Stimulated activated CD4-positive, alpha-beta T cell treated with anti-CD3 and anti-CD28 coated beads, Interleukin-12 subunit alpha, Interleukin-12 subunit beta, amount 100 ng/mL, for 48 hours (primary cell): ENCODE measurements around the gene NT5DC1.

Experiments
- DNase-seq, 3 donors: peaks; one replicate each; pipeline ENCODE4 v3.0.0-alpha.2; 2020; ENCODE audit warnings: low read depth in 2 of 3, low spot score in 1 of 3

Gene NT5DC1

GRCh38 chr6:116189472-116189871 lies 88.8 kb downstream of the NT5DC1 start:
- DNase-seq: no peak

- no peak for DNase-seq
Measured at GRCh38 chr6:116190550-116190949, 89.9 kb downstream of the NT5DC1 start.

DNA sequence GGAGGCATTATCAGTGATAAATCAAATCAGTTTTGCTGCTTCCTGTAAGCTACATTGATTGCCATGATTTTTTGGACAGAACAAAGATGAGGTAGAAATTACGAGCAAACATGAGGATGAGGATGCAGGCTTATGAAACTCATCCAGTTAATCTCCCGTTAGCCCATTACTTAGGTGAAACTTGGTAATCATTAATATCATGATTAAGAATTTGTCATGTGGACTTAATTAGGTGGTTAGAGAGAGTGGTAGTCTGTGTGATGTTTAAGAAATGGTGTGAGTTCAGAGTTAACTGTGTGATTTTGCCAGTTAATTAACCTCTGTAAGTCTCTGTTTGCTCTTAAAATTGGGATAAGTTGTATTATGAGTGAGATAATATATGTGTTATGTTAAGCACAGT lies 91.2 kb downstream of the NT5DC1 start:
- no peak for DNase-seq

GRCh38 chr6:116192786-116193185 lies 92.1 kb downstream of the NT5DC1 start:
- DNase-seq: no peak

DNA sequence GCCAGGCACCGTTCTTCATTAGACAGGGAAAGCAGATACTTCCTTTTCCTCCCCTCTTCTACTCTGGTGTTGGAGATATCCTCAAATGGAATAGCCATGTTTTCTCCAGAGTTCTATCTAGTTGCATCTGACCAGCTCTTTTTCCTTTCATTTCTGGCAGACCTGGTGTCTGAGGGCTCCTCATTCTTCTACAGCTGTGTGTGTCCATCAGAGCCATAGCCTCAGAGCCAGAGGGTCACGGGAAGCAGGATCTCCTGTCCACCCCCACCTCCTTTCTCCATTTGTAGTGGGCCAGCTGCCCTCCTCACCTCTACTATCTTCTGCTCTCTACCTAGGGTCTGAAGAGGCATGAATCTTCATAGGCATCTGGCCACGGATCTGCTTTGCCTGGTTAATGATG lies 96.2 kb downstream of the NT5DC1 start:
- DNase-seq: no peak

DNA sequence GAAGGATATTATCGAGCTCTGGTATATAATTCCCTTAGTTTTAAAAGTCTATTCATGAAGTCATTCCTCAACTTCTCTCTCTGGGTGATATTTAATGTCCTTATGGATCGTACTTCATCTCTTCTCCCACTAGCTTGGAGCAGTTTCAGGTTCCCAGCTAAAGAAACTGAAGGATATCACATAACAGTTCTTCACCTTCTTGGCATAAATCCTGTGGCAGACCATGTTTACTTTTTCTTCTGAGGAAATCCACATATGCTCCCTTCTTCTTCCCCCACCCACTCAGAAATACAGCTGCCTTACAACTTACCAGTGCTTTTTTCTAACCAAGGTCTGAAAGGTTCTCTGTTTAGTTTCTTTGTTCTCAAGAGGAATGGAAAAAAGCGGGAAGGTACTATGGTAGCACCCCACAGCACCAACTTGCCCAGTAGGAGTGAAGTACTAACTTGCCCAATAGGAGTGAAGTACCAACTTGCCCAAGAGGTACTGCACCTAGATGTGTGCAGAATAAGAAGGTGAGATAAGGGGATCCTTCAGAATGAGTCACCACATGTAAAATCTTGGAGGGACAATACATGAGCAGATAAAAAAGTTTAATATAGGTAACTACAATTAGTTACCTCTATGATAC lies 100.1 kb downstream of the NT5DC1 start:
- DNase-seq: no peak

DNA sequence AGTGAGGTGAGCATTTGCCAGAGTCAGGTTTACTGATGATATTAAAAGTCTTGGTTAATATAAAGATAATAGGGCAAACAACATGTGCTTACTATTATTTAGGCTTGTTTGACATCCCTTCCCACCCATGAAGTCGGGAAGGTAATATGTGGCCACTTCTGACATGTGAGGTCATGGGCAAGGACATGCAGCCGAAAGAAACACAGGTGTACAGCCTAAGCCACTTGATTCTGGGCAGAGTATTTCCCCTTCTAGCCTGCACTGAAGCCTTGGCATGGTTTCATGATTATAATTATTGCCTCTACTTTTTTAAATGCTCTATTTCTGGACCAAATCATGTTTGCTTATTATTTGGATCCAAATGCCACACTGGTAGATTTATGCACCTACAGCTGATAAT lies 100.9 kb downstream of the NT5DC1 start:
- no peak for DNase-seq

DNA sequence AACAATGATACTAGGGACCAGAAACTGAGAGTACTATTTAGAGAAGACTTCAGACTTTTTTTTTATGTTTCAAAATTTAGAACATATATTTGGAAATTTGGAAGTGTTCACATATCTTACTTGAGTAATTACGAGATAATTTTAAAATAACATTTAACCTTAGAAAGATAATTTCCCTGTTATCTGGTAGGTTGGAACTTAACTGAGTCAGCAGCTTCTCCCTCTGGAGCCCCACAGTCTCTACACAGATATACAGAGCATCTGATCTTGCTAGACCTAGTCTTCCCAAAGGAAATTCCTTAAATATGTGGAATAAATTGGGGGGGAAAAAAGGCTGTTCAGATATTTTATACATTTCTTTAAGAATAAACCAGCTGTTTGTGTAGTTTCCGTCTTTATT lies 104.6 kb downstream of the NT5DC1 start:
- no peak for DNase-seq

- DNase-seq: no peak
Measured at GRCh38 chr6:116206231-116206903, 105.7 kb downstream of the NT5DC1 start.

GRCh38 chr6:116208056-116208785 lies 107.6 kb downstream of the NT5DC1 start:
- DNase-seq: no peak

DNA sequence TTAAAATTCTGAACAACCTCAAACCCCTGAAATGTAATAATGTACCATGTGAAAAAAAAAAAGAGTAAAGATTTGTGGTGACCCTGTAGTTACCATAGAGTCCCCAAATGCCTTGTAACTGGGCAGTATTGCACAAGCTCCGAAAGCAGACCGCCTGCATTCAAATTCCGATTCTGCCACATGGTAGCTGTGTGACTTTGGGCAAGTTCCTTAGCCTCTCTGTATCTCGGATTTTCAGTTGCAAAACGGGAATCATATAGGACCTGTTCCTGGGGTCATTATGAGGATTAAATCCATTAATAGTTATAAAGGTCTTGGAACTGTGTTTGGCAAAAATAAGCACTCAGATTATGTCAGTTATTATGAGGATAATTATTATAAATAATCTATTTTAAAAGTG lies 109.7 kb downstream of the NT5DC1 start:
- no peak for DNase-seq

DNA sequence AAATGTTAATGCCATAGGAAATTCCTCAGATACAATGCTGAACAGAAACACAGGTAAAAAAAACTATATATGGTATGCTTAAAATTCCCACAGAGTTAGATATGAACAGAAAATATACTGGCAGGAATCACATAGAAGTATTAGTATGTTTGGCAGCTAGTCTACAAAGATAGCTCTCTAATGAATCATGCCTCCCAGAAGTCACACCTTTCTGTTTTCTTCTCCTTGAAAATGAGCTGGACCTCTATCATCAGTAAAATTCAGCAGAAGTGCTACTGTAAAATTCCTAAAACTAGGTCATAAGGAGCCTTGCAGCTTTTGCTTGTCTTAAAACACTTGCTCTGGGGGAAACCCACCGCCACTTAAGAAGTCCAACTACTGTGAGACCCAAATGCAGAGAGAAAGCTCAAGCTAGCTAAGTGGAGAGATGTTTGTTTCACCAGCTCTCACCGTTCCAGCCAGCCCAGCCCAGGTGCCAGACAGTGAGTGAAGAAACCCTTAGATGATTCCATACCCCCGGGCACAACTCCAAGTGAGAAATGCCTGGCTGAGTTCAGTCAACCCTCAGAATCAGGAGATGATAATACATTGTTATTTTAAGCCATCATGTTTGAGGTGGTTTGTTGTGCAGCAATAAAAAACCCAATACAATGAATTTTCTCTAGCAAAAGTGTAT lies 110.2 kb downstream of the NT5DC1 start:
- no peak for DNase-seq

DNA sequence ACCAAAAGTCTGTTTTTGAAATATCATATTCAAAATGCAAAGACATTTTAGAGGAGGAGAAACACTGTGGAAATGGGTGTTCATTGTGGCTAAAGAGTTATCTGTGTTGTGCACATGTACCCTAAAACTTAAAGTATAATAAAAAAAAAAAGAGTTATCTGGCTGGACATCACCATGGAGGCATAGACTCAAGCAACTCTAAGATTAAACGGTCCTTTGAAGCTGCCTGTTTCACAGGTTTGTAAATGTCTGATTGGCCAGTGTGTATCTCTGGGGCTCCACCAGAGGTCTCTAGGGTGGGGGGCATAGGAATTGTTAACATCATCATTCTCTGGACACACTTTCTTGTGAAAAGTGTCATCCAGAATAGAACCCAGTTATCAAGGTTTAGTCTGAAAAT lies 114.0 kb downstream of the NT5DC1 start:
- no peak for DNase-seq

DNA sequence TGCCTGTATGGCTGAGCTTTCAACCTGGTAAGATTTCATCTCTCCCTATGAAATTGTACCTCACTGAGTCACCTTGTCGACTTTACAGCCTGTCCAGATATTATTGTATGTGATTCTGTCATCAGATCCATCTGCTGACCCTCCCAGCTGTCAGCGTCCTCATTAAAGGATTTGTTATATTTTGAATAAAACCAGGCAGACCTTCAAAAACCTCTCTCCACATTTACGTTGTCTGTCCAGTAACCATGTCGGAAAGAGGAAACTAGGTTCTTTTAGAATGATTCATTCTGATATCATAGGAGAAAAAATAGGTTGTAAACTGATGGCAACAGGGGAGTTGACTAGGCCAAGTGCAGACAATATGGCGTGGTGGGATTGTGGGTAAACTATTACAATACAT lies 114.8 kb downstream of the NT5DC1 start:
- no peak for DNase-seq

- DNase-seq: no peak
Measured at GRCh38 chr6:116217069-116217468, 116.4 kb downstream of the NT5DC1 start.

- no peak for DNase-seq
Measured at GRCh38 chr6:116218172-116218633, 117.5 kb downstream of the NT5DC1 start.

- DNase-seq: no peak
Measured at GRCh38 chr6:116218866-116219265, 118.2 kb downstream of the NT5DC1 start.

GRCh38 chr6:116221067-116221466 lies 120.4 kb downstream of the NT5DC1 start:
- no peak for DNase-seq

DNA sequence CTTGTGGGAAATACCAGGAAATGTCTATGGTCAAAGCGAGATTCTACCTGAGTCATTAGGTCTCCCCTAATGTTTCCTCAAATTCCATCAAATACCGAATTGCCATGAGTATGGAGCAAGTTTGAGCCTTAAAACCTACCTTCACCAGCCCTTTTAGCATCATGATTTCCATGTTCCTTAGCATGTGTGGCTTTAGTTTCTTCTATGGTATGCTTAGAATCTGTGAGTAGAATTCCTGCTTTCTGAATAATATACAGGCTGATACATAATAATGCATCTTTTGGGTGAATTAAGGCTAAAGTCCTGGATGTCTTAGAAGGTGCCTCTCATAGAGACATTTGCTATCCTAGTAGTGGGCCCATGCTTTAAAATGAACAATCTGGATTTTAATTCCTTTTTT lies 121.3 kb downstream of the NT5DC1 start:
- no peak for DNase-seq

DNA sequence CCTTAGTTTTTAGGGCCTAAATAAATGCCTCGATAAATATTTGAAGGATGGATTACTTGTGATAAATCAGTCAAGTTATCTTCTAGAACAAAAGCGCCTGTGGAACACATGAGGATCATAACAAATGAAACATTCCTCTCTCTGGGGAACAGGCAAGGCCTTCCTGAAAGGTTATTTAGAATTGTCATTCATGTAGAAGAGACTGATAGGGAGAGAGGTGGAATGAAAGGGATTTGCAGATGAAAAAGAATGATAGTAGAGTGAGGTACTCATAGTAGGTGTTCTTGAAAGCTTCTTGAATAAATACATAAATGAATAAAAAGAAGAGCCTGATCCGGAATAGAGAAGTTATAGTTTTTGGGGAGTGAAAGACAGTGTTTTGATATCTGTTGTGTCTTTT lies 122.7 kb downstream of the NT5DC1 start:
- no peak for DNase-seq

- peak in 1 of 3 donors; percentile 7 for DNase-seq
Measured at GRCh38 chr6:116229287-116229913, 128.7 kb downstream of the NT5DC1 start.
